HCT116 (cell line): ENCODE measurements around the gene DCDC2C. TPM values are rescaled to one million over a fixed set of nuclear protein-coding genes. Genes with fewer than 3 reads are reported as not detected.

ENCODE experiments used
- ATAC-seq: fragments of 200-7000 bp; cut with Tn5 transposase; 2 replicates; pipeline ENCODE4 v1.9.1; 2020; ENCODE audit warnings: mild to moderate bottlenecking, moderate library complexity
- BruUV-seq: library from RNA; stranded (reverse); fragments of 400-500 nt; replicated peaks from 2 replicates; lab custom pipeline; 2021; lab: Mats Ljungman, UMichigan
- CTCF ChIA-PET: fragments of 300-600 bp; sonication (Branson Sonifier 250); formaldehyde crosslinking; loops from one replicate; lab custom pipeline; 2021; ENCODE audit warnings: antibody characterized with exemption; lab: Charles Lee
- POLR2A ChIA-PET: fragments of 300-600, 350-600 bp; sonication (Branson Sonifier 250); formaldehyde crosslinking; loops from one replicate; lab custom pipeline; 2021; ENCODE audit warnings: antibody characterized with exemption; lab: Charles Lee
- RAD21 ChIA-PET, 2 experiments: fragments of 300-600 bp; sonication (Branson Sonifier 250); formaldehyde crosslinking; loops; one replicate each; lab custom pipeline; 2023; ENCODE audit warnings: low total read pairs in 2 of 2; ENCODE audit not compliant: uncharacterized antibody in 2 of 2, unreplicated experiment in 2 of 2, low non-redundant PET in 1 of 2; lab: Charles Lee
- DNase-seq: peaks from one replicate; pipeline ENCODE4 v3.0.0-alpha.2; 2010; ENCODE audit warnings: low read depth, low spot score
- H2AFZ ChIP-seq: fragments of 200-600 bp; shearing (Covaris generic), sonication (generic); 2 replicates; pipeline ENCODE4 v1.6.1; 2017; ENCODE audit warnings: low read depth, mixed run types, mixed read lengths, antibody characterized with exemption, low read length; ENCODE audit not compliant: poor library complexity, severe bottlenecking
- H3K27ac ChIP-seq: 2 replicates; pipeline ENCODE4 v1.5.1; 2012; ENCODE audit warnings: low read depth, low read length
- H3K27me3 ChIP-seq: fragments of 200-600 bp; sonication (generic); 2 replicates; pipeline ENCODE4 v1.6.1; 2016; ENCODE audit warnings: mixed run types, low read length, mixed read lengths; ENCODE audit not compliant: insufficient read depth
- H3K36me3 ChIP-seq, 2 experiments: fragments of 200-500 bp in 1 of 2; fragments of 200-600 bp in 1 of 2; sonication (Bioruptor generic) in 1 of 2; sonication (generic) in 1 of 2; 2 replicates each; pipeline versions ENCODE4 v1.5.1 to v1.6.1; 2014 to 2016; ENCODE audit warnings: low read length in 2 of 2, inconsistent platforms in 1 of 2, mixed read lengths in 1 of 2, mixed run types in 1 of 2; ENCODE audit not compliant: insufficient read depth in 2 of 2, control insufficient read depth in 1 of 2
- H3K4me1 ChIP-seq, 2 experiments: fragments of 200-600 bp in 1 of 2; sonication (generic) in 1 of 2; 2 replicates each; pipeline versions ENCODE4 v1.5.1 to v1.6.1; 2012 to 2017; ENCODE audit warnings: low read length in 2 of 2, inconsistent platforms in 1 of 2, mild to moderate bottlenecking in 1 of 2, mixed read lengths in 1 of 2, mixed run types in 1 of 2, moderate library complexity in 1 of 2; ENCODE audit not compliant: insufficient read depth in 2 of 2, control insufficient read depth in 1 of 2
- H3K4me2 ChIP-seq: fragments of 200-600 bp; sonication (generic); 2 replicates; pipeline ENCODE4 v1.6.1; 2017; ENCODE audit warnings: mixed run types, low read length, mixed read lengths
- H3K4me3 ChIP-seq, 2 experiments: fragments of 200-600 bp in 1 of 2; sonication (generic) in 1 of 2; replicated peaks in 1 of 2; 2 replicates each; pipeline ENCODE4 v1.5.1; 2011 to 2016; ENCODE audit warnings: low read length in 2 of 2, control low read depth in 1 of 2, low read depth in 1 of 2, mild to moderate bottlenecking in 1 of 2, mixed read lengths in 1 of 2, mixed run types in 1 of 2
- H3K79me2 ChIP-seq: fragments of 200-600 bp; sonication (generic); 2 replicates; pipeline ENCODE4 v1.6.1; 2017; ENCODE audit warnings: mild to moderate bottlenecking, mixed run types, low read length, moderate library complexity, mixed read lengths; ENCODE audit not compliant: insufficient read depth
- H3K9ac ChIP-seq: fragments of 200-600 bp; sonication (generic); 2 replicates; pipeline ENCODE4 v1.6.1; 2016; ENCODE audit warnings: low read length, mixed read lengths
- H3K9me2 ChIP-seq: fragments of 200-600 bp; sonication (generic), shearing (Covaris generic); 2 replicates; pipeline ENCODE4 v1.6.1; 2017; ENCODE audit warnings: mixed run types, mild to moderate bottlenecking, moderate library complexity; ENCODE audit not compliant: insufficient read depth
- H3K9me3 ChIP-seq, 2 experiments: fragments of 200-500 bp in 1 of 2; fragments of 200-600 bp in 1 of 2; sonication (Bioruptor generic) in 1 of 2; sonication (generic) in 1 of 2; 2 replicates each; pipeline ENCODE4 v1.6.1; 2014 to 2017; ENCODE audit warnings: low read length in 2 of 2, mixed read lengths in 2 of 2, inconsistent platforms in 1 of 2, low read depth in 1 of 2, mild to moderate bottlenecking in 1 of 2, mixed run types in 1 of 2, moderate library complexity in 1 of 2; ENCODE audit not compliant: control insufficient read depth in 1 of 2, insufficient read depth in 1 of 2
- H4K20me1 ChIP-seq: fragments of 200-600 bp; sonication (generic), shearing (Covaris generic); 2 replicates; pipeline ENCODE4 v1.6.1; 2017; ENCODE audit warnings: mixed run types, mild to moderate bottlenecking, moderate library complexity; ENCODE audit not compliant: insufficient read depth
- ATF3 ChIP-seq: IDR thresholded peaks from 2 replicates; pipeline ENCODE4 v1.6.1; 2012
- CBX3 ChIP-seq: IDR thresholded peaks from 2 replicates; pipeline ENCODE4 v1.6.1; 2012; ENCODE audit warnings: low read depth
- CEBPB ChIP-seq: IDR thresholded peaks from 2 replicates; pipeline ENCODE4 v1.6.1; 2012; ENCODE audit warnings: low read depth
- CTCF ChIP-seq, 3 experiments: fragments of 200-600 bp in 1 of 3; sonication (generic) in 1 of 3; IDR thresholded peaks in 2 of 3; conservative IDR thresholded peaks in 1 of 3; 2 replicates each; pipeline ENCODE4 v1.5.1; 2012 to 2017; ENCODE audit warnings: low read depth in 2 of 3, low read length in 2 of 3, antibody characterized with exemption in 1 of 3, borderline replicate concordance in 1 of 3, control low read depth in 1 of 3, mild to moderate bottlenecking in 1 of 3, mixed read lengths in 1 of 3, mixed run types in 1 of 3, moderate library complexity in 1 of 3; ENCODE audit not compliant: insufficient read depth in 1 of 3
- ELF1 ChIP-seq: IDR thresholded peaks from 2 replicates; pipeline ENCODE4 v1.6.1; 2012; ENCODE audit warnings: low read depth, borderline replicate concordance
- EZH2 ChIP-seq: fragments of 200-600 bp; sonication (generic); IDR thresholded peaks from 2 replicates; pipeline ENCODE4 v1.6.1; 2017; ENCODE audit warnings: antibody characterized with exemption, mixed run types
- EZH2phosphoT487 ChIP-seq: fragments of 200-600 bp; IDR thresholded peaks from 2 replicates; pipeline ENCODE4 v1.6.1; 2018; ENCODE audit warnings: antibody characterized with exemption, borderline replicate concordance
- FOSL1 ChIP-seq: IDR thresholded peaks from 2 replicates; pipeline ENCODE4 v1.6.1; 2012; ENCODE audit warnings: low read depth
- JUND ChIP-seq: IDR thresholded peaks from 2 replicates; pipeline ENCODE4 v1.6.1; 2012
- MAX ChIP-seq: IDR thresholded peaks from 2 replicates; pipeline ENCODE4 v1.6.1; 2012
- POLR2AphosphoS5 ChIP-seq: IDR thresholded peaks from 2 replicates; pipeline ENCODE4 v1.6.1; 2011; ENCODE audit warnings: mild to moderate bottlenecking, low read depth, low read length, moderate library complexity
- RAD21 ChIP-seq: IDR thresholded peaks from 2 replicates; pipeline ENCODE4 v1.6.1; 2012; ENCODE audit warnings: low read depth, mild to moderate bottlenecking
- REST ChIP-seq: IDR thresholded peaks from 2 replicates; pipeline ENCODE4 v1.6.1; 2012; ENCODE audit warnings: low read depth
- SIN3A ChIP-seq: IDR thresholded peaks from 2 replicates; pipeline ENCODE4 v1.6.1; 2012; ENCODE audit warnings: low read depth
- SP1 ChIP-seq: IDR thresholded peaks from 2 replicates; pipeline ENCODE4 v1.6.1; 2012; ENCODE audit warnings: low read depth
- SRF ChIP-seq: IDR thresholded peaks from 2 replicates; pipeline ENCODE4 v1.6.1; 2012; ENCODE audit warnings: low read depth
- ZNF274 ChIP-seq: fragments of 200-500 bp; sonication (Bioruptor generic); IDR thresholded peaks from 2 replicates; pipeline ENCODE4 v1.6.1; 2014; ENCODE audit warnings: mild to moderate bottlenecking, low read depth, low read length, inconsistent platforms
- intact Hi-C: fragments of 100-400 bp; cut with micrococcal nuclease; formaldehyde crosslinking; loops from 2 replicates; pipeline ENCODE4 v1.10.0; 2022
- total RNA-seq: library from RNA; stranded (reverse); gene quantifications from one replicate; pipeline ENCODE4 v1.2.1, GENCODE V29; 2021; ENCODE audit not compliant: unreplicated experiment

The DCDC2C gene
- total RNA-seq, 1 experiment from 2014 or later: not detected

- H3K9me3 ChIP-seq: no peaks in the 10 kb centered on the region
- H4K20me1 ChIP-seq: no peaks in the 10 kb centered on the region
- no peaks in the 10 kb centered on the region for H3K79me2 ChIP-seq
- DNase-seq (no peak), ATAC-seq (no peak)
- ChIA-PET RAD21 (no interaction called here), POLR2A (no interaction called here), CTCF (no interaction called here)
- no peaks in the 10 kb centered on the region for H3K4me1 ChIP-seq
- H3K9ac ChIP-seq: no peak overlapping the region
- no TSS peak for BruUV-seq
- intact Hi-C loops: no loop called here
- no peak overlapping the region for H3K4me2 ChIP-seq
- peaks cover 8% of the 10 kb centered on the region; the same call in 1 of the 2 replicates for H3K27me3 ChIP-seq
- no peak overlapping the region for H2AFZ ChIP-seq
- H3K36me3 ChIP-seq: no peaks in the 10 kb centered on the region
- no peak overlapping the region for H3K27ac ChIP-seq
- no peak overlapping the region for H3K4me3 ChIP-seq
- no peak for TF ChIP-seq POLR2AphosphoS5
- no peak for TF ChIP-seq ZNF274
- no peaks in the 10 kb centered on the region for H3K9me2 ChIP-seq
Measured at GRCh38 chr2:3839476-3839875, 136.1 kb downstream of the DCDC2C start.

GRCh38 chr2:3840611-3841155 lies 137.3 kb downstream of the DCDC2C start:
- Histone ChIP-seq H3K9ac (no peak overlapping the region), H3K9me3 (no peaks in the 10 kb centered on the region), H3K27ac (no peak overlapping the region), H3K4me2 (no peak overlapping the region), H3K79me2 (no peaks in the 10 kb centered on the region), H2AFZ (no peak overlapping the region), H4K20me1 (no peaks in the 10 kb centered on the region), H3K9me2 (no peaks in the 10 kb centered on the region), H3K4me1 (no peaks in the 10 kb centered on the region), H3K27me3 (peaks cover 10% of the 10 kb centered on the region; the same call in 1 of the 2 replicates), H3K36me3 (no peaks in the 10 kb centered on the region), H3K4me3 (no peak overlapping the region)
- POLR2A ChIA-PET: no interaction called here
- CTCF ChIA-PET: no interaction called here
- DNase-seq (no peak), ATAC-seq (no peak)
- no TSS peak for BruUV-seq
- RAD21 ChIA-PET: no interaction called here
- intact Hi-C loops: no loop called here
- no peak for TF ChIP-seq EZH2
- no peak for TF ChIP-seq FOSL1
- TF ChIP-seq ATF3: no peak
- TF ChIP-seq ELF1: no peak
- no peak for TF ChIP-seq POLR2AphosphoS5
- no peak for TF ChIP-seq SP1
- no peak for TF ChIP-seq CTCF (IDR thresholded peaks at IDR 0.05 in 2 of 3, conservative IDR thresholded peaks at IDR 0.05 in 1 of 3; ENCODE audit: borderline replicate concordance in 1 of 3, insufficient read depth in 1 of 3, low read depth in 2 of 3, low read length in 2 of 3)
- no peak for TF ChIP-seq MAX
- TF ChIP-seq EZH2phosphoT487: no peak
- TF ChIP-seq RAD21: no peak
- TF ChIP-seq SRF: no peak
- TF ChIP-seq SIN3A: no peak
- no peak for TF ChIP-seq REST
- TF ChIP-seq JUND: no peak
- TF ChIP-seq CEBPB: no peak
- no peak for TF ChIP-seq CBX3
